ENCODE results near the gene DCDC2.
"Not testable (repeated sequence)": the region's sequence is repeated elsewhere in the genome, so short reads cannot be mapped to it uniquely, and the experiment has no call there.

Gene DCDC2

DNA sequence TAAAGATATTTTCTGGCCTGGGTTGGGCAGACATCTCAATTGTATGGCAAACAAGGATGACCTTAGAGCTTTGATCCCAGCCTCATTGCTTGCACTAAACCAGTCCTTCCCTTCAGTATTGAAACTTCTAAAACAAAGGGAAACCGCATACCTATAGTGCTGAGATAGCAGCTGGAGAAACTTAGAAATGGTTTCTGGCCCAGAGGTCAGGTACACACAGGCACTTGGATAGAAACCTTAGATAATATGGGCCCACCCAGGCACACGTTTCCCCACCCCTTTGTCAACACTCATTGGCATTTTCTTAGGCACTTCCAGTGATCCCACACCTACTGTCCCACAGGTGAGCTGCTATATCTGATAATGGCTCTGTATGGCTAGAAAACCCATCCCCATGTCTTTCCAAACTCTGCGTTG is 209.7 kb downstream of the DCDC2 start:
- no peak for DNase-seq (ENCODE audit: low read depth in 2 of 2)

DNA sequence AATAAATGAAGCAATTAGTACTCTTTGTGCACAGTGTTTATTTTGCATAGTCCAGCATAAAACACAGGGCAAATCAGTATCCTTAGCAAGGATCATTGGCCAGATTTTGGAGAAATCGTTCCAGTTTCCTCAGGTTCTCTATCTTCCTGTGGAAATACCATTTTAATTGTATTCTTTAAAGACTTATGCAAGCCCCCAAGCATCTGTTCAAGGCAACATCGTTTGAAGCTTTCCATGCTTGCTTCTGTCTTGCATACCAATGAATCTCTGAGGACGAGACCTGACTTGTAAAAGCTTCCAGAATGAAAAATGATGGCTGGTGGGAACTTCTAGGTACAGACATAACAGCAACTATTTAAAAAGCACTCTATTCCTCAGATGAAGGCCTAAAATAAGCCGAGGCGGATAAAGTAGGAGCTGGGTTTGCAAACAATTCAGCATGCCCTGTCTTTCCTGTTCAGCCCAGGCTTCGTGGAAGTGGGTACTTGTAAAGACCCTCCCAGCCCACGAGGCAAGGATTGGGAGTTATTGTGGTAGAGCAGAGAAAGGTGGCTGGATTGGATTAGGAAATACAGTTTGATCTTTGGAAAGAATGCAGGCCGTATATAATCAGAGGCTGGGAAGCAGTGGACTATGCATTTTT is 210.2 kb downstream of the DCDC2 start:
- DNase-seq (ENCODE audit: low read depth in 2 of 2), result no peak

DNA sequence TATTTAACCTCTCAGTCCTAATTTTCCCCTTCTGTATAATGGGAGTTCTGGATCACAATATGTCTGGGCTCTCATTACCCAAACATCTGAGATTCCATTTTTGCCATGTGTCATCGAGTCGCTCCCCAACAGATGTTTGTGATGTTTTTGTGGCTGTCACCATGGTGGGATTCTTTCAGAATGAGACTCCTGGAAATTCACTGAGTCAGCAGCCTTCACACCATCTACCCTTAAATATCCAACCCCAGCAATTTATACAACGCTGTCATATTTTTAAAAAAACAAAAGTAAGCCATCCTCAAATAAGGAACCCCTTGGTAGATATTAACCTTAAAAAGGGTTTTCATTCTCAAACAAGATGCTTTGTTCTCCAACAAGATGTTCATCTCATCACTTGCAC is 211.0 kb downstream of the DCDC2 start:
- DNase-seq (ENCODE audit: low read depth in 2 of 2), result no peak

DNA sequence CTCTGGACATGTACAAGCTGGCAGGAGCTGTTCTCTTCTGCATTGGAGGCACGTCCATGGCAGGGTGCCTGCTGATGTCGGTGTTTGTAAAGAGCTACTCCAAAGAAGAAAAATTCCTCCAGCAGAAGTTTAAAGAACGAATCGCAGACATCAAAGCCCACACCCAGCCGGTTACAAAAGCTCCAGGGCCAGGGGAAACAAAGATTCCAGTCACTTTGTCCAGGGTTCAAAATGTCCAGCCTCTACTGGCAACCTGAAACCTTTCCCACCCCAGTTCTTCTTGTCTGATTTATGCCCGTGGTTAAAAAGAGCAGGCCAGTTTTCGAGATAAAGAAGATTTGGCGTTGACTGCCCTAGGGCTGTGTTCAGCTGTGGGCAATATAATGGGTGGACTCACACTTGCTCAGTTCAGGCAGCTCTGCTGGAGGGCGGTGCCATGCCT is 212.1 kb downstream of the DCDC2 start:
- no peak for DNase-seq (ENCODE audit: low read depth in 2 of 2)

DNA sequence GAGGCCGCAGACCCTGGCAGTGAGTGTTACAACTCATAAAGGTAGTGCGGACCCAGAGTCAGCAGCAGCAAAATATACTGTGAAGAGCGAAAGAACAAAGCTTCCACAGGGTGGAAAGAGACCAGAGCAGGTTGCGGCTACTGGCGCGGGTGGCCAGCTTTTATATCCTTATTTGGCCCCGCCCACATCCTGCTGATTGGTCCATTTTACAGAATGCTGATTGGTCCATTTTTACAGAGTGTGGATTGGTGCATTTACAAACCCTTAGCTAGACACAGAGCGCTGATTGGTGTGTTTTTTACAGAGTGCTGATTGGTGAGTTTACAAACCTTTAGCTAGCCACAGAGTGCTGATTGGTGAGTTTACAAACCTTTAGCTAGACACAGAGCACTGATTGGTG is 215.1 kb downstream of the DCDC2 start:
- DNase-seq (ENCODE audit: low read depth in 2 of 2), result not testable (repeated sequence)

DNA sequence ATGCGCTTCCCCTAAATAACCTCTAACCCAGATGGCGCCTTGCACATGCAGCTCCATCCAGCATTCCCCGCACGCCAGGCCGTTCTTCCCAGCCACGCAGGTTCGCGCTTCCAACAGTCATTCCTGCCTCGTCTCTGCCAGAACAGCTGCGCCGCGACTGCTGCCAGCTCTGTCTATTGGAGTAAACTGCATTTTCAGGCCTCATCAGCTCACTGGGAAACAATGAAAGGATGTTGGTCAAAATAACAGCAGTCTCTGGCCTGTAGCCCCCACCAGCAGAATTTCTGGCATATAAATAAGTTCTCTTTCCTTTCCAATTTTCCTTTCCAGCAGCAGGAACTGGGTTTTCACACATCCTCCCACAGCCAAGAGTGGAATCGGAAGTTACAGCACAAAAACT is 217.3 kb downstream of the DCDC2 start:
- DNase-seq (ENCODE audit: low read depth in 2 of 2), result no peak

DNA sequence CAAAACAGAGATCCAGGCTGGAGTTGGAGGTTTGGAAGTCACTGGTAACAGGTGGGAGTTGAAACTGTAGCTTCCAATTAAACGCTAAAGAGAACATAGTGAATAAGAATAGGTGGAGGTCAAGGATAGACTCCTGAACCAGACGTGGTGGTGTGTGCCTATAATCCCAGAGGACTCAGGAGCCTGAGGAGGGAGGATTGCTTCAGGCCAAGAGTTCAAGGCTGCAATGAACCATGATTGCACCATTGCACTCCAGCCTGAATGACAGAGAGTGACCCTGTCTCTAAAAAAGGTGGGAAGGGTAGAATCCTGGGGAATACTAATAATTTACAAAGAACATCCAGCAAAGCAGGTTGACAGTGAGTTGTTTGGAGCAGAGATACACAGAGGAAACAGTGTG is 218.2 kb downstream of the DCDC2 start:
- DNase-seq (ENCODE audit: low read depth in 2 of 2), result no peak

DNA sequence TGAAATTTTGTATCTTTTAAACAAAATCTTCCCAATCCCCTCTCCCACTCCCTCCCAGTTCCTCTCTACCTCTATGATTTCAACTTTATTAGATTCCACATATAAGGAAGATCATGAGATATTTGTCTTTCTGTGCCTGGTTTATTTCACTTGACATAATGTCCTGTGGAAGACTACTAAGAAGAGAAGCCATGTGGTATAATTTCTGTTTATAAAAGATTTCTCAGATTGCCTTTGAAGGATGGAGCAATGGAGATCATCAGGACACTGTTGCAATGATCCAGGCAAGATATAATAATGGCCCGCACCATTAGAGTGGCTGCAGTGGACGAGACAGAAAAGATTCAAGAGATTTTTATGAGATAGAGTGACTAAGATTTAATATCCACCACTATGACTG is 218.8 kb downstream of the DCDC2 start:
- no peak for DNase-seq (ENCODE audit: low read depth in 2 of 2)

DNA sequence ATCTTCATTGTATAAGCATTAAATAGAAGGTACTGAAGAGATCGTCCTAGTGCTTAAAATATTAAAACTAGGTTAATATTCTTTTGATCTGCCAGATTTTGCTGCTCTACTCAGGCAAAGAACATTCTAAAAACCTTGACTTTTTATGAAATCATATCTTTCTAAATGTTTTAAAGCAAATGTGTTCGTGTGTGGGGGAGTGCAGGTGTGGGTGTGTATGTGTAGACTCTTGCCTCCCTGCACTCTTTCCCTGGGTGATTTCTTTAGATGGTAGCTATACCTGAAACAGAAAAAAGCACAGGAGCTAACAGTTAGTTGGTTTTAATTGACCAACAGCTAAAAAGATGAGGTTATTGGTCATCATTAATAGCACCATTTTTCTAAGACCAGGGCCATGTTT is 226.1 kb downstream of the DCDC2 start:
- DNase-seq (ENCODE audit: low read depth in 2 of 2), result no peak

DNA sequence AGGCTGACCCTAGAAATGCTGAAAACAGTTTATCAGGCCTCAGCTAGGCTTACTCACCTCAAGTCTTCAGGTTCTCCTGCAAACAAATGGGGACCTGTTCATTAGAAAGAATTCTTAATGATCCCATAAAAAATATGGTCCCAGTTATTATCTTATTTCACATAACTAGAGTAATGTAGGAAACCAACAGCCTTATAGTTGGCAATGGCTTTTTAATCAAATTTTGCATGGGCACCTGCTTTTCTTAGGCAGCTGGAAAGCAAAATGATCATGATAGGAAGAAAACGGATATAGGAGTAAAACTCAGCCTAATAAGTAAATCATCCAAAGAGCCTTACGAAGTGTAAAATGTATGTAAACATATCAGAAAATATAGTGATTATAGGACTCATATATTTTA is 230.5 kb downstream of the DCDC2 start:
- no peak for DNase-seq (ENCODE audit: low read depth in 2 of 2)

DNA sequence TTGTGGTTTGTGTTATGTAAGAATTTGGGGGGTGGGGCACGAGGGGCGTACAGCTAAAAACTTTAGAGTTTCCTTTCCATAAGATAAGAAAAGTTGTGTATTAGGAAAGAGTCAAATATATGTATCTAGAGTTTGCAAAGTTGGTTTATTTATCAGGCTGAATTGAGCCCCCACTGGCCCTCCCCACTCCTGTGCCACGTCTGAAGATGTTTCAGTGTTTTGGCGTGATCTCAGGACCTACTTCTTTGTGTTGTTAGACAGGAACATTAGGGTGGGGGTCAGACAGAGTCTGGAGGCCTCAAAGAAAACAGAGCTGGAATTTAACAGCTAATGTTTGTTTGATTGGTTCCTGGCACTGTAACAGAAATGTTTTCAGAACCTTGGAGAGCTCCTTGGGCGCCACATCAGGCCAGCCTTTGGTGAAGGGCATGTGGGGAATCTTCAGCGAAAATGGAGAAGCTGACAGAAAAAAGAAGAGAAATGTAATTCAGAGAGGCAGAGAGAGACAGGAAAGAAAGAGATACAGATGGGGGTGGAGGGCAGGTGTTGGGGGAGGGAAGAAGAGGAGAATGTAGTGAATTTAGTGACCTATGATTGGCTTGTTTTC is 231.2 kb downstream of the DCDC2 start:
- DNase-seq (ENCODE audit: low read depth in 2 of 2), result no peak

DNA sequence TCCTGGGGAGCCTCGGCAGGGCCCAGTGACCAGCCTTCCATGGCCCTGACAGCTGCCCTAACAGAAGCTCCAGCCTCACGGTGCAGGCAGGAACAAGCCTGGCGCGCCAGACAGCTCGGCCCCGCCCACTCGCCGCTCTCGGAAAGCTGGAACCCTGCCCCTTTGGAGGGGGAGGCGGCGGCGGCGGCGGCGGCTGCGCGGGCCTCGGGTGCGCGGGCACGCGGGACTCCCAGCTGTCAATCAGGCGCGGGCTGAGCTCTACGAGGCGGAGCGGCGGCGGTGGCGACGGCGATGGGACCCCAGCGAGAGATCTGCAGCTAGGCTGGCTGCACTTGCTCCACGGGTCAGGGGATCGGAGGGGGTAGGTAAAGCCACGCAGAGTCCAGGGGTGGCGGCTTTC is 231.9 kb downstream of the DCDC2 start, which contains the start of gene NRSN1:
TSS of gene NRSN1 (plus strand) at position 236 of the 400 bp plus-strand sequence. CDS start 8,113 bp downstream, outside the sequence.
- DNase-seq (ENCODE audit: low read depth in 2 of 2), result no peak

DNA sequence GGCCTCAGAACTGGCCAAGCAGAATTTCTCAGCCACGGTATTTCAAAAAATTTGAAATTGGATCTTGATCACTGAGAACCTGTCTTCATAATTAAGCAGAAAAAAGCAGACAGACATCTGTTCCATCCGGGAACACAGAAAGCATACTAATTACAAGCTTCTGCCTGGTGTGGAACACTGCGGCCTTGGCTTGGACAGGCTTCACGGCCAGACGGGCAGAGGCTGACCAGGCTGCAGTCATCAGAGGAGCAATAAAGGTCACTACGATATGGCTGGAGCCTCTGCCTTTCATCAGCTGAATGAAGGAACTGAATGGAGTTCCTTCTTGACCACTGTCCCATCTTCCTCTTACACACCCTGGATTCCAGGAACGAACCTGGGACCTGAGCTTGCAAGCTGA is 235.7 kb downstream of the DCDC2 start:
- DNase-seq (ENCODE audit: low read depth in 2 of 2), result no peak
